PFSK-1 (cell line): ENCODE data around the gene XRCC1.

Experiments used
- FOXP2 ChIP-seq: optimal IDR thresholded peaks from 2 replicates; pipeline ENCODE3; 2011; ENCODE audit warnings: borderline replicate concordance, control low read depth, inconsistent platforms; ENCODE audit not compliant: insufficient read depth; ENCODE audit errors: extremely low read length, extremely low read depth
- POLR2AphosphoS5 ChIP-seq: IDR thresholded peaks from 2 replicates; pipeline ENCODE4 v1.6.1; 2012; ENCODE audit warnings: low read depth, mild to moderate bottlenecking, control low read depth, low read length, moderate library complexity
- SIN3A ChIP-seq: IDR thresholded peaks from 2 replicates; pipeline ENCODE4 v1.6.1; 2012; ENCODE audit warnings: mild to moderate bottlenecking, low read length, moderate library complexity, borderline replicate concordance; ENCODE audit not compliant: insufficient read depth
- TAF1 ChIP-seq: IDR thresholded peaks from 2 replicates; pipeline ENCODE4 v1.6.1; 2012; ENCODE audit warnings: low read length, control low read depth, borderline replicate concordance; ENCODE audit not compliant: insufficient read depth
- TF ChIP-seq, protein P1 (sequence below), 2 experiments: IDR thresholded peaks; 2 replicates each; pipeline versions ENCODE4 v1.6.1 to v1.8.0; 2011 to 2012; ENCODE audit warnings: low read depth in 2 of 2, low read length in 2 of 2, control low read depth in 1 of 2, inconsistent platforms in 1 of 2, mild to moderate bottlenecking in 1 of 2, moderate library complexity in 1 of 2; ENCODE audit not compliant: insufficient read depth in 1 of 2

Gene XRCC1

DNA sequence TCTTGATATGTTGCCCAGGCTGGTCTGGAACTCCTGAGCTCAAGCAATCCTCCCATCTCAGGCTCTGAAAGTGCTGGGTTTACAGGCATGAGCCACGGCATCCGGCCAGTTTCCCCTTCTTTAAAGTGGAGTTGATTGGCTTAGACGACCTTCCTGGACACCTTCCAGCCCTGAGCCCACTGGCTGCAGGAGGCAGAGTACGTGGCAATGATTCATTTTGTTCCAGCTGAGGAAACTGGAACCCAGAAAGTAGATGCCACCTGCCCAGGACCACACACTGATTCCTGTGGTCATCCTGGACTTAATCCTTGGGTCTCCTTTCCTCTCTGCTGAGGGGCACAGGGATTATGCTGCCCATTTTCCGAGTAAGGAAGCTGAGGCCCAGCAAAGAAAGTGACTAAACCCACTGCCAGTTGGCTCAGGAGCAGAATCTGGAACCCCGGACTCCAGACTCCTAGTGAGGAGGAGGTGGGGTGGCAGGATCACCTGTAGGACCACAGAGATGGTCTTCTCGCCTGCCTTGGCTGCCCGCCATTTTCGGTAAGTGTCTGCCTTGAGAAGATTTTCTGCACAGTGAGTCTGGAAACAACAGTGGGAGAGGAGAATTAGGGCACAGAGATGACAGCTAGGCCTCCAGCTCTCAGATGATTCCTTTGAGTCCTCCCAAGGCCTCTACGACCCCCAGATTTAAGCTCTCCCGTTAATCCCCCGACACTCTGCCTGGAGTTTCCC, 737 bp downstream of the XRCC1 start:
- TF ChIP-seq FOXP2 (no peak), POLR2AphosphoS5 (peak; percentile 52; the same call in 1 of the 2 replicates), TAF1 (no peak), SIN3A (no peak)
- TF ChIP-seq, protein P1, sequence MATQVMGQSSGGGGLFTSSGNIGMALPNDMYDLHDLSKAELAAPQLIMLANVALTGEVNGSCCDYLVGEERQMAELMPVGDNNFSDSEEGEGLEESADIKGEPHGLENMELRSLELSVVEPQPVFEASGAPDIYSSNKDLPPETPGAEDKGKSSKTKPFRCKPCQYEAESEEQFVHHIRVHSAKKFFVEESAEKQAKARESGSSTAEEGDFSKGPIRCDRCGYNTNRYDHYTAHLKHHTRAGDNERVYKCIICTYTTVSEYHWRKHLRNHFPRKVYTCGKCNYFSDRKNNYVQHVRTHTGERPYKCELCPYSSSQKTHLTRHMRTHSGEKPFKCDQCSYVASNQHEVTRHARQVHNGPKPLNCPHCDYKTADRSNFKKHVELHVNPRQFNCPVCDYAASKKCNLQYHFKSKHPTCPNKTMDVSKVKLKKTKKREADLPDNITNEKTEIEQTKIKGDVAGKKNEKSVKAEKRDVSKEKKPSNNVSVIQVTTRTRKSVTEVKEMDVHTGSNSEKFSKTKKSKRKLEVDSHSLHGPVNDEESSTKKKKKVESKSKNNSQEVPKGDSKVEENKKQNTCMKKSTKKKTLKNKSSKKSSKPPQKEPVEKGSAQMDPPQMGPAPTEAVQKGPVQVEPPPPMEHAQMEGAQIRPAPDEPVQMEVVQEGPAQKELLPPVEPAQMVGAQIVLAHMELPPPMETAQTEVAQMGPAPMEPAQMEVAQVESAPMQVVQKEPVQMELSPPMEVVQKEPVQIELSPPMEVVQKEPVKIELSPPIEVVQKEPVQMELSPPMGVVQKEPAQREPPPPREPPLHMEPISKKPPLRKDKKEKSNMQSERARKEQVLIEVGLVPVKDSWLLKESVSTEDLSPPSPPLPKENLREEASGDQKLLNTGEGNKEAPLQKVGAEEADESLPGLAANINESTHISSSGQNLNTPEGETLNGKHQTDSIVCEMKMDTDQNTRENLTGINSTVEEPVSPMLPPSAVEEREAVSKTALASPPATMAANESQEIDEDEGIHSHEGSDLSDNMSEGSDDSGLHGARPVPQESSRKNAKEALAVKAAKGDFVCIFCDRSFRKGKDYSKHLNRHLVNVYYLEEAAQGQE (IDR thresholded peaks at IDR 0.05; ENCODE audit: insufficient read depth in 1 of 2, low read depth in 2 of 2, low read length in 2 of 2) = no peak

- no peak for TF ChIP-seq POLR2AphosphoS5
- TF ChIP-seq SIN3A = no peak
- no peak for TF ChIP-seq FOXP2
- TF ChIP-seq TAF1 = no peak
- TF ChIP-seq, protein P1 (IDR thresholded peaks at IDR 0.05; ENCODE audit: insufficient read depth in 1 of 2, low read depth in 2 of 2, low read length in 2 of 2) = no peak
Observed at GRCh38 chr19:43572171-43572588, 3.1 kb downstream of the XRCC1 start.

GRCh38 chr19:43570174-43570791, 5.0 kb downstream of the XRCC1 start:
- no peak for TF ChIP-seq FOXP2
- no peak for TF ChIP-seq POLR2AphosphoS5
- no peak for TF ChIP-seq SIN3A
- TF ChIP-seq TAF1 = no peak
- TF ChIP-seq, protein P1 (IDR thresholded peaks at IDR 0.05; ENCODE audit: insufficient read depth in 1 of 2, low read depth in 2 of 2, low read length in 2 of 2) = no peak

DNA sequence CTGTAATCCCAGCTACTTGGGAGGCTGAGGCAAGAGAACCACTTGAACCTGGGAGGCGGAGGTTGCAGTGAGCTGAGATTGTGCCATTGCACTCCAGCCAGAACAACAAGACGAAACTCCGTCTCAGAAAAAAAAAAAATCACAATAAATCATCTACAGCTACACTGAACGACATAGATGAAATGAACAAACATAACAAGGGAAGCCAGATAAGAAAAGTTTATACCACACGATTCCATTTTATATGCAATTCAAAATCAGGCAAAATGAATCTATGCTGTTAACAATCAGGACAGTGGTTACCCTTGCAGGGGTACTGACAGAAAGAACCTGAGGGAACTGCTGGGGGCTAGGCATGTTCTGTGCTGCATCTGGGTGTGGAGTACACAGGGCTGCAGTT, 5.7 kb downstream of the XRCC1 start:
- TF ChIP-seq, protein P1 (IDR thresholded peaks at IDR 0.05; ENCODE audit: insufficient read depth in 1 of 2, low read depth in 2 of 2, low read length in 2 of 2) = no peak
